MM.1S (cell line): ENCODE results near the gene IFIT1B.

Experiments used
- EZH2 ChIP-seq: fragments of 300-600 bp; sonication (generic); optimal IDR thresholded peaks from 2 replicates; pipeline ENCODE3; 2017; ENCODE audit warnings: low read depth, mild to moderate bottlenecking, antibody characterized with exemption, low read length, mixed read lengths
- TF ChIP-seq, protein P1 (sequence below): fragments of 300-600 bp; sonication (generic); IDR thresholded peaks from 2 replicates; pipeline ENCODE4 v1.5.1; 2016; ENCODE audit warnings: antibody characterized with exemption, low read length, mixed read lengths

DNA sequence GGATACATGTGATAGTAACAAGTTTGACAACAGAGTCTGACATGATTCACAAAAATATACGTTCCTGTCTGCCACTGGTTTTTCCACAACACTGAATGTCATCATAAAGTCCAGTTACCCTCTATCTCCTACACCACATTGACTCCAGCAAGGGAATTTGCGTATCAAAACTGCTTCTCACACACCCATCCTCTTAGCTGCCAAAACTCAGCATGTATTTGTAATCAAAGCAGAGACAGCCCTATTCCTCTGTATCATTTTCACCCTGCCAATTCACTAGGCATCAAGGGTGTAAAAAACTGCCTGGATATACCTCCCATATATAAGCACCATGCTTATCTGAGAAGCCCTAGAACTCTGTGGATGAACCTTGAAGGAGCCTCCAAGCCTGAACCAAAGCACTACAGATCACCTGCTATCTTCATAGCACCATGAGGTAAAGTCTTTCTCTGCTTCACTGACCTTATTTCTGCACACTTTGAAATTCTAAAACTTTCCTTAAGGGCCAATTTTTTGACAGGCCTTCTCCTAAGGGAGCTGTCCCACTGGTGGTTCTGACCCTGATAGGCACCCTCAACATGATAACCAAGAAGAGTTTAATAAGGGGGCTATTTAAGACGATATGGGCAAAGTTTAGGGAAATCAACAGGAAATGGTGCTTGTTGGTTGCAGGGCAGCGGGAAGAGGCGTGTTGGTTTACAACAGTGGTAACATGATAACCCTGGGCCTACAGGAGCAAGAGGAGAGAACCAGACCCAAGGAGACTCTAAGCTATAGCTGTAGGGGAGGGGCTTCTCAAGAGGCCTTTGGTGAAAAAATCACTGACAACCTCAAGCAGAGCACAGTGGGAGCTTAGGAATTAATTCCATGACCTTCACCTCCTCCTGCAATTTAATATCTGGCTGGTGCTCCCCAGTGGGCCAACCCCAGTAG is at the start of gene IFIT1B:
- TF ChIP-seq, protein P1, sequence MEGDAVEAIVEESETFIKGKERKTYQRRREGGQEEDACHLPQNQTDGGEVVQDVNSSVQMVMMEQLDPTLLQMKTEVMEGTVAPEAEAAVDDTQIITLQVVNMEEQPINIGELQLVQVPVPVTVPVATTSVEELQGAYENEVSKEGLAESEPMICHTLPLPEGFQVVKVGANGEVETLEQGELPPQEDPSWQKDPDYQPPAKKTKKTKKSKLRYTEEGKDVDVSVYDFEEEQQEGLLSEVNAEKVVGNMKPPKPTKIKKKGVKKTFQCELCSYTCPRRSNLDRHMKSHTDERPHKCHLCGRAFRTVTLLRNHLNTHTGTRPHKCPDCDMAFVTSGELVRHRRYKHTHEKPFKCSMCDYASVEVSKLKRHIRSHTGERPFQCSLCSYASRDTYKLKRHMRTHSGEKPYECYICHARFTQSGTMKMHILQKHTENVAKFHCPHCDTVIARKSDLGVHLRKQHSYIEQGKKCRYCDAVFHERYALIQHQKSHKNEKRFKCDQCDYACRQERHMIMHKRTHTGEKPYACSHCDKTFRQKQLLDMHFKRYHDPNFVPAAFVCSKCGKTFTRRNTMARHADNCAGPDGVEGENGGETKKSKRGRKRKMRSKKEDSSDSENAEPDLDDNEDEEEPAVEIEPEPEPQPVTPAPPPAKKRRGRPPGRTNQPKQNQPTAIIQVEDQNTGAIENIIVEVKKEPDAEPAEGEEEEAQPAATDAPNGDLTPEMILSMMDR: no peak
- no peak for TF ChIP-seq EZH2
